ENCODE data around the gene IRS1.

The IRS1 gene

DNA sequence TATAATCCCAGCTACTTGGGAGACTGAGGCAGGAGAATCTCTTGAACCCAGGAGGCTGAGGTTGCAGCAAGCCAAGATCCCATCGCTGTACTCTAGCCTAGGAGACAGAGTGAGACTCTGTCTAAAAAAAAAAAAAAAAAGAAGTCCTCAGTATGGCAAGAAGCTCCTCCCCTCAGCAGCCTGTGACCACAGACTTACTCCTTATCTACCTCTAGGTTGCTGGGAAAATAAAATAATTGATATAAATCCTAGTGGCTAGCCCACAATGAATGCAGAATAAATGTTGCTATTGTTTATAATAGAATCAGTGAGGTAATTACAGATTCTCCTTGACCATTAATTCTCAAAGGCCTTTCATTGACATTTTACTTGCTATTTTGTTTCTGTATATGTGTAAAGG lies 70.6 kb downstream of the IRS1 start:
- TF ChIP-seq, protein P1, sequence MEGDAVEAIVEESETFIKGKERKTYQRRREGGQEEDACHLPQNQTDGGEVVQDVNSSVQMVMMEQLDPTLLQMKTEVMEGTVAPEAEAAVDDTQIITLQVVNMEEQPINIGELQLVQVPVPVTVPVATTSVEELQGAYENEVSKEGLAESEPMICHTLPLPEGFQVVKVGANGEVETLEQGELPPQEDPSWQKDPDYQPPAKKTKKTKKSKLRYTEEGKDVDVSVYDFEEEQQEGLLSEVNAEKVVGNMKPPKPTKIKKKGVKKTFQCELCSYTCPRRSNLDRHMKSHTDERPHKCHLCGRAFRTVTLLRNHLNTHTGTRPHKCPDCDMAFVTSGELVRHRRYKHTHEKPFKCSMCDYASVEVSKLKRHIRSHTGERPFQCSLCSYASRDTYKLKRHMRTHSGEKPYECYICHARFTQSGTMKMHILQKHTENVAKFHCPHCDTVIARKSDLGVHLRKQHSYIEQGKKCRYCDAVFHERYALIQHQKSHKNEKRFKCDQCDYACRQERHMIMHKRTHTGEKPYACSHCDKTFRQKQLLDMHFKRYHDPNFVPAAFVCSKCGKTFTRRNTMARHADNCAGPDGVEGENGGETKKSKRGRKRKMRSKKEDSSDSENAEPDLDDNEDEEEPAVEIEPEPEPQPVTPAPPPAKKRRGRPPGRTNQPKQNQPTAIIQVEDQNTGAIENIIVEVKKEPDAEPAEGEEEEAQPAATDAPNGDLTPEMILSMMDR (IDR thresholded peaks at IDR 0.05; ENCODE audit: low read depth, low read length, missing control alignments), result no peak
- no peak overlapping the region for H3K4me3 ChIP-seq (ENCODE audit: low read depth, low read length)
- no peak for DNase-seq (ENCODE audit: low read depth)

- DNase-seq (ENCODE audit: low read depth), result no peak
- TF ChIP-seq, protein P1 (IDR thresholded peaks at IDR 0.05; ENCODE audit: low read depth, low read length, missing control alignments), result no peak
These were observed 72.4 kb downstream of the IRS1 start for GRCh38 chr2:226727251-226727650.

DNA sequence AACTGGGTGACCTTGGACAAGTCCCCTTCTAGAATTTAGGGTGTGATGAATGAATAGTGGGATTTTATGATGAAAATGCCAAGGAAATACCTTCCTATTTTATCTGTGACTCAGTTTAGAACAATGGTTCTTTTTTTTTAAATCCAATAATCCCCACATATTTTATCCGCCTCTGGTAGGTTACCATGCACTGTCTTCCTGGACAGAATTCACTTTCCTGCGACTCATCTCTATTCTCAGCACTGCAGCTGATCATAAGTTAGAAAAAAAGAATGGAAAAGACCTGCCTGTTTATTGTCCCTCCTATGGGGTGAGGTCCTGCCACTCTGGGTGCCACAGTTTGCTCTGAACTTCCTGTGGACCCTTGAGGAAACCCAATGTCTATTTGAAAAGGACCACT lies 73.1 kb downstream of the IRS1 start:
- H3K4me3 ChIP-seq (ENCODE audit: low read depth, low read length), result no peak overlapping the region
- TF ChIP-seq, protein P1 (IDR thresholded peaks at IDR 0.05; ENCODE audit: low read depth, low read length, missing control alignments), result no peak
- no peak for DNase-seq (ENCODE audit: low read depth)

More at GRCh38 chr2:226727251-226727650, 72.4 kb downstream of the IRS1 start:
- H3K4me3 ChIP-seq (ENCODE audit: low read depth, low read length), result no peak overlapping the region

- no peak overlapping the region for H3K4me3 ChIP-seq (ENCODE audit: low read depth, low read length)
- no peak for DNase-seq (ENCODE audit: low read depth)
- TF ChIP-seq, protein P1 (IDR thresholded peaks at IDR 0.05; ENCODE audit: low read depth, low read length, missing control alignments), result no peak
These were observed 74.3 kb downstream of the IRS1 start for GRCh38 chr2:226725126-226725860.

- no peak for DNase-seq (ENCODE audit: low read depth)
- H3K4me3 ChIP-seq (ENCODE audit: low read depth, low read length), result no peak overlapping the region
- TF ChIP-seq, protein P1 (IDR thresholded peaks at IDR 0.05; ENCODE audit: low read depth, low read length, missing control alignments), result no peak
These were observed 78.1 kb downstream of the IRS1 start for GRCh38 chr2:226721541-226721940.

DNA sequence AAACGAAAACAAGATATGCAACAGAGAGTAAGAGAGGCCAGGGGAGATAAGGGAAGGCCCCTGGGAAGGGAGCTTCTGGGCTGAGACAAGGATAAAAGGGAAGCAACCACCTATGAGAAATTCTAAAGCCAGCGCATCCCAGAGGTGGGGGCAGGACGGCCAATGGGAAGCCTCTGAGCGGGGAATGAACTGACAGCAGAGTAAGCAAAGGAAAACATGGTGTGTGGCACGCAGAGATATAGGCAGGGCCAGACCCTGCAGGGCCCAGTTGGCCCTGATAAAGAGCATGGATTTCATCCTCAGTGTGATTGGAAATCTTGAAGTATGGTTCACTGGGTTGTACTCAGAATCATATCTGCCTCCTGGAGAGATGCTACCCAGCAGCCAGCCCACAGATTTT lies 78.7 kb downstream of the IRS1 start:
- TF ChIP-seq, protein P1 (IDR thresholded peaks at IDR 0.05; ENCODE audit: low read depth, low read length, missing control alignments), result no peak
- H3K4me3 ChIP-seq (ENCODE audit: low read depth, low read length), result no peak overlapping the region
- no peak for DNase-seq (ENCODE audit: low read depth)

- no peak for DNase-seq (ENCODE audit: low read depth)
- TF ChIP-seq, protein P1 (IDR thresholded peaks at IDR 0.05; ENCODE audit: low read depth, low read length, missing control alignments), result no peak
These were observed 81.9 kb downstream of the IRS1 start for GRCh38 chr2:226717719-226718118.

More at GRCh38 chr2:226717719-226718118, 81.9 kb downstream of the IRS1 start:
- no peak overlapping the region for H3K4me3 ChIP-seq (ENCODE audit: low read depth, low read length)
